Activated CD8-positive, alpha-beta T cell treated with anti-CD3 and anti-CD28 coated beads for 36 hours (primary cell): ENCODE measurements around the gene ANKH. TPM values are rescaled to one million over a fixed set of nuclear protein-coding genes. Genes with fewer than 3 reads are reported as not detected.
"Not testable (repeated sequence)": the region's sequence is repeated elsewhere in the genome, so short reads cannot be mapped to it uniquely, and the experiment has no call there.

Experiments
- ATAC-seq: fragments of 200-7000 bp; cut with Tn5 transposase; one replicate; pipeline ENCODE4 v1.10.0; 2021; ENCODE audit warnings: mild to moderate bottlenecking, moderate library complexity
- CTCF ChIA-PET: fragments of 350-600 bp; sonication (Branson Sonifier 250); formaldehyde crosslinking; loops from one replicate; lab custom pipeline; 2021; ENCODE audit warnings: antibody characterized with exemption; lab: Charles Lee
- POLR2A ChIA-PET: fragments of 350-600 bp; sonication (Branson Sonifier 250); formaldehyde crosslinking; loops from one replicate; lab custom pipeline; 2021; ENCODE audit warnings: antibody characterized with exemption; lab: Charles Lee
- DNase-seq: peaks from one replicate; pipeline ENCODE4 v3.0.0-alpha.2; 2020
- H3K27ac Mint-ChIP-seq: one replicate; pipeline ENCODE4 v1.8.0; 2021; ENCODE audit warnings: mild to moderate bottlenecking, mixed read lengths
- H3K27me3 Mint-ChIP-seq: one replicate; pipeline ENCODE4 v1.8.0; 2021; ENCODE audit warnings: mixed read lengths
- H3K36me3 Mint-ChIP-seq: one replicate; pipeline ENCODE4 v1.8.0; 2021; ENCODE audit warnings: low read depth, mixed read lengths
- H3K4me1 Mint-ChIP-seq: one replicate; pipeline ENCODE4 v1.8.0; 2021; ENCODE audit warnings: low read depth, mixed read lengths
- H3K4me3 Mint-ChIP-seq: one replicate; pipeline ENCODE4 v1.8.0; 2021; ENCODE audit warnings: mild to moderate bottlenecking, moderate library complexity, mixed read lengths
- H3K9me3 Mint-ChIP-seq: one replicate; pipeline ENCODE4 v1.8.0; 2021; ENCODE audit warnings: mixed read lengths
- CTCF ChIP-seq: fragments of 200-600 bp; IDR thresholded peaks from one replicate; pipeline ENCODE4 v1.8.0; 2022; ENCODE audit warnings: antibody characterized with exemption, mild to moderate bottlenecking
- intact Hi-C: fragments of 100-400 bp; cut with micrococcal nuclease; formaldehyde crosslinking; loops from one replicate; pipeline ENCODE4 v1.10.0; 2022
- total RNA-seq, 2 experiments: library from RNA; stranded (reverse); gene quantifications; one replicate each; pipeline ENCODE4 v1.2.3, GENCODE V29; 2021

Gene ANKH
- total RNA-seq, 2 experiments from 2014 or later, result 85.4 to 87.2 TPM

GRCh38 chr5:14824499-14824898 lies 47.1 kb downstream of the ANKH start:
- POLR2A ChIA-PET, result no interaction called here

GRCh38 chr5:14821100-14821845 lies 50.3 kb downstream of the ANKH start:
- peaks cover 12% of the 10 kb centered on the region for H3K36me3 Mint-ChIP-seq
- H3K4me3 Mint-ChIP-seq, result no peak overlapping the region
- H3K9me3 Mint-ChIP-seq, result no peaks in the 10 kb centered on the region
- no peaks in the 10 kb centered on the region for H3K27me3 Mint-ChIP-seq
- ChIA-PET POLR2A (interaction anchor here (1.0 kb wide), 1 partner anchor 81 kb away, joined by 3 read pairs; no protein-coding TSS in a partner anchor), CTCF (interaction anchor here (1.4 kb wide), 1 partner anchor 41 kb away, joined by 3 read pairs; no protein-coding TSS in a partner anchor)
- intact Hi-C loops, result no loop called here
- H3K27ac Mint-ChIP-seq, result no peak overlapping the region
- H3K4me1 Mint-ChIP-seq, result peaks cover 50% of the 10 kb centered on the region
- no peak for DNase-seq
- TF ChIP-seq CTCF, result no peak
- ATAC-seq, result no peak

More at GRCh38 chr5:14824499-14824898, 47.1 kb downstream of the ANKH start:
- Mint-ChIP-seq H3K36me3 (peaks cover 8% of the 10 kb centered on the region), H3K4me1 (peaks cover 32% of the 10 kb centered on the region), H3K4me3 (no peak overlapping the region), H3K9me3 (no peaks in the 10 kb centered on the region), H3K27me3 (no peaks in the 10 kb centered on the region), H3K27ac (no peak overlapping the region)
- CTCF ChIA-PET, result interaction anchor here (1.4 kb wide), 1 partner anchor 30 kb away, joined by 3 read pairs; no protein-coding TSS in a partner anchor
- no peak for TF ChIP-seq CTCF
- ATAC-seq (no peak), DNase-seq (no peak)
- intact Hi-C loops, result no loop called here

GRCh38 chr5:14818931-14819790 lies 52.4 kb downstream of the ANKH start:
- intact Hi-C loops, result no loop called here
- Mint-ChIP-seq H3K27me3 (no peaks in the 10 kb centered on the region), H3K9me3 (no peaks in the 10 kb centered on the region), H3K36me3 (peaks cover 11% of the 10 kb centered on the region), H3K27ac (no peak overlapping the region), H3K4me3 (no peak overlapping the region), H3K4me1 (peaks cover 58% of the 10 kb centered on the region)
- ATAC-seq, result peak; percentile 25
- POLR2A ChIA-PET, result no interaction called here
- TF ChIP-seq CTCF, result no peak
- DNase-seq, result no peak
- CTCF ChIA-PET, result interaction anchor here (1.2 kb wide), 1 partner anchor 10 kb away, joined by 5 read pairs; no protein-coding TSS in a partner anchor

- intact Hi-C loops, H3K27ac Mint-ChIP-seq, H3K9me3 Mint-ChIP-seq, H3K27me3 Mint-ChIP-seq, ATAC-seq, H3K4me3 Mint-ChIP-seq, DNase-seq: not testable (repeated sequence)
- ChIA-PET CTCF (interaction anchor here (0.7 kb wide), 1 partner anchor 139 kb away, joined by 3 read pairs; no protein-coding TSS in a partner anchor), POLR2A (interaction anchor here (0.7 to 1.0 kb wide), 2 partner anchors 8 to 95 kb away, joined by 3 to 4 read pairs; no protein-coding TSS in a partner anchor)
- H3K4me1 Mint-ChIP-seq, result peaks cover 69% of the 10 kb centered on the region
- H3K36me3 Mint-ChIP-seq, result peaks cover 15% of the 10 kb centered on the region
These were observed 53.8 kb downstream of the ANKH start for GRCh38 chr5:14817762-14818136.

GRCh38 chr5:14816999-14817761 lies 54.4 kb downstream of the ANKH start:
- no peaks in the 10 kb centered on the region for H3K27me3 Mint-ChIP-seq
- intact Hi-C loops, result no loop called here
- no peak for TF ChIP-seq CTCF
- CTCF ChIA-PET, result interaction anchor here (0.7 to 1.6 kb wide), 3 partner anchors 56 to 186 kb away, joined by 3 to 6 read pairs (median 3); no protein-coding TSS in a partner anchor
- no peak overlapping the region for H3K4me3 Mint-ChIP-seq
- DNase-seq (peak; percentile 73), ATAC-seq (peak; percentile 81)
- peak overlapping the region; percentile 67 for H3K27ac Mint-ChIP-seq
- POLR2A ChIA-PET, result interaction anchor here (0.7 to 1.5 kb wide), 6 partner anchors 8 to 95 kb away, joined by 3 to 4 read pairs (median 3); no protein-coding TSS in a partner anchor
- H3K36me3 Mint-ChIP-seq, result peaks cover 15% of the 10 kb centered on the region
- H3K4me1 Mint-ChIP-seq, result peaks cover 72% of the 10 kb centered on the region
- no peaks in the 10 kb centered on the region for H3K9me3 Mint-ChIP-seq
